H1 (cell line): ENCODE results near the gene RNASEH2A. TPM values are rescaled to one million over a fixed set of nuclear protein-coding genes. Genes with fewer than 3 reads are reported as not detected.

Source experiments
- microRNA-seq, 2 experiments: library from miRNA; unstranded; fragments of <30 nt; microRNA quantifications; one replicate each; pipeline versions ENCODE4 to v1.2.0, GENCODE V29; 2016 to 2020; ENCODE audit warnings: borderline microRNAs expressed in 2 of 2, borderline number of aligned reads in 2 of 2, borderline replicate concordance in 1 of 2
- polyA plus RNA-seq, 7 experiments: library from polyadenylated mRNA; depleted of rRNA in 3 of 7; stranded (reverse) in 5 of 7; unstranded in 2 of 7; fragments of >200 nt in 5 of 7; fragments of 200-250 nt in 2 of 7; gene quantifications; 1 replicate in 5 of 7; 2 replicates in 1 of 7; 4 replicates in 1 of 7; pipeline versions ENCODE4 v1.2.1 to v1.2.3, GENCODE V29; 2011 to 2013; ENCODE audit warnings: missing spikeins in 2 of 7, mixed read lengths in 2 of 7
- small RNA-seq: library from polyadenylated mRNA; stranded (forward); fragments of <200 nt; extraction: miRNeasy Mini kit (QIAGEN cat#:217004); gene quantifications from one replicate; pipeline ENCODE3, GENCODE V24; 2013; ENCODE audit not compliant: insufficient read depth
- total RNA-seq: library from RNA; stranded (reverse); fragmentation: NEBNext Ultra II Directional; extraction: Animal tissue kit (Norgen Biotek cat#: 25700); gene quantifications from 2 replicates; pipeline ENCODE4 v1.2.1, GENCODE V29; 2021

The RNASEH2A gene
- total and polyA plus RNA-seq, 2 of the 8 experiments (the other 6 are each of a cell fraction or from before 2014, with no cell fraction given) = 67.5 to 120 TPM

Small RNA genes within 50 kb of the gene (microRNA-seq; reads per million reads assigned to microRNA genes)
- gene MIR5684 (0 reads per million in 2 experiments), gene MIR6794 (0 to 0.41 reads per million in 2 experiments)

Small RNA genes within 50 kb of the gene (small RNA-seq; reads per million reads assigned to genes)
- gene MIR5684 = not detected
- gene MIR6794 = not detected

Other genes with a start within 250 kb of the RNASEH2A start
- gene ZNF490, start 195.8 kb upstream of the RNASEH2A start, total RNA-seq = 9.0 TPM in 2 replicates
- gene ZNF490, start 195.8 kb upstream of the RNASEH2A start, polyA plus RNA-seq (2011; rRNA removed) = 1.6 and 1.7 TPM in 2 replicates
- gene ZNF791, start 195.7 kb upstream of the RNASEH2A start, total RNA-seq = 18.6 and 20.1 TPM in 2 replicates
- gene ZNF791, start 195.7 kb upstream of the RNASEH2A start, polyA plus RNA-seq (2011; rRNA removed) = 3.1 and 4.1 TPM in 2 replicates
- gene MAN2B1, start 139.8 kb upstream of the RNASEH2A start, total RNA-seq = 71.1 and 76.3 TPM in 2 replicates
- 55.3 and 73.6 TPM in 2 replicates for gene MAN2B1, start 139.8 kb upstream of the RNASEH2A start, polyA plus RNA-seq (2011; rRNA removed)
- 15.3 and 19.6 TPM in 2 replicates for gene WDR83, start 139.8 kb upstream of the RNASEH2A start, total RNA-seq
- 12.6 and 24.5 TPM in 2 replicates for gene WDR83, start 139.8 kb upstream of the RNASEH2A start, polyA plus RNA-seq (2011; rRNA removed)
- 86.6 and 88.8 TPM in 2 replicates for gene DHPS, start 124.7 kb upstream of the RNASEH2A start, total RNA-seq
- 99.6 and 118 TPM in 2 replicates for gene DHPS, start 124.7 kb upstream of the RNASEH2A start, polyA plus RNA-seq (2011; rRNA removed)
- gene GNG14, start 118.6 kb upstream of the RNASEH2A start, total RNA-seq = not detected in 2 replicates
- gene GNG14, start 118.6 kb upstream of the RNASEH2A start, polyA plus RNA-seq (2011; rRNA removed) = not detected in 2 replicates
- gene FBXW9, start 110.0 kb upstream of the RNASEH2A start, total RNA-seq = 10.8 and 11.1 TPM in 2 replicates
- 30.1 and 36.4 TPM in 2 replicates for gene FBXW9, start 110.0 kb upstream of the RNASEH2A start, polyA plus RNA-seq (2011; rRNA removed)
- gene TNPO2, start 82.7 kb upstream of the RNASEH2A start, total RNA-seq = 110 and 112 TPM in 2 replicates
- 121 and 136 TPM in 2 replicates for gene TNPO2, start 82.7 kb upstream of the RNASEH2A start, polyA plus RNA-seq (2011; rRNA removed)
- gene TRIR, start 71.9 kb upstream of the RNASEH2A start, total RNA-seq = 149 and 156 TPM in 2 replicates
- 130 and 167 TPM in 2 replicates for gene TRIR, start 71.9 kb upstream of the RNASEH2A start, polyA plus RNA-seq (2011; rRNA removed)
- 105 and 106 TPM in 2 replicates for gene GET3, start 69.1 kb upstream of the RNASEH2A start, total RNA-seq
- 297 and 304 TPM in 2 replicates for gene GET3, start 69.1 kb upstream of the RNASEH2A start, polyA plus RNA-seq (2011; rRNA removed)
- gene BEST2, start 54.8 kb upstream of the RNASEH2A start, total RNA-seq = 4.6 TPM in 2 replicates
- gene BEST2, start 54.8 kb upstream of the RNASEH2A start, polyA plus RNA-seq (2011; rRNA removed) = 7.3 and 11.6 TPM in 2 replicates
- gene HOOK2, start 31.0 kb upstream of the RNASEH2A start, total RNA-seq = 59.3 and 63.2 TPM in 2 replicates
- 23.8 and 39.2 TPM in 2 replicates for gene HOOK2, start 31.0 kb upstream of the RNASEH2A start, polyA plus RNA-seq (2011; rRNA removed)
- 7.4 and 8.6 TPM in 2 replicates for gene JUNB, start 15.1 kb upstream of the RNASEH2A start, total RNA-seq
- 10.0 and 14.1 TPM in 2 replicates for gene JUNB, start 15.1 kb upstream of the RNASEH2A start, polyA plus RNA-seq (2011; rRNA removed)
- 380 and 404 TPM in 2 replicates for gene PRDX2, start 4.8 kb upstream of the RNASEH2A start, total RNA-seq
- gene PRDX2, start 4.8 kb upstream of the RNASEH2A start, polyA plus RNA-seq (2011; rRNA removed) = 748 and 904 TPM in 2 replicates
- 41.3 and 42.3 TPM in 2 replicates for gene THSD8, start 4.5 kb upstream of the RNASEH2A start, total RNA-seq
- 3.4 and 8.2 TPM in 2 replicates for gene THSD8, start 4.5 kb upstream of the RNASEH2A start, polyA plus RNA-seq (2011; rRNA removed)
- 4.8 and 5.8 TPM in 2 replicates for gene RTBDN, start 28.0 kb downstream of the RNASEH2A start, total RNA-seq
- gene RTBDN, start 28.0 kb downstream of the RNASEH2A start, polyA plus RNA-seq (2011; rRNA removed) = 4.0 and 4.4 TPM in 2 replicates
- 25.2 and 28.3 TPM in 2 replicates for gene MAST1, start 31.9 kb downstream of the RNASEH2A start, total RNA-seq
- 15.6 and 27.5 TPM in 2 replicates for gene MAST1, start 31.9 kb downstream of the RNASEH2A start, polyA plus RNA-seq (2011; rRNA removed)
- gene DNASE2, start 74.9 kb downstream of the RNASEH2A start, total RNA-seq = 32.9 and 33.2 TPM in 2 replicates
- gene DNASE2, start 74.9 kb downstream of the RNASEH2A start, polyA plus RNA-seq (2011; rRNA removed) = 48.2 and 58.2 TPM in 2 replicates
- gene KLF1, start 80.6 kb downstream of the RNASEH2A start, total RNA-seq = 0.59 and 0.84 TPM in 2 replicates
- 0.91 and 1.0 TPM in 2 replicates for gene KLF1, start 80.6 kb downstream of the RNASEH2A start, polyA plus RNA-seq (2011; rRNA removed)
- 63.8 and 67.3 TPM in 2 replicates for gene GCDH, start 84.6 kb downstream of the RNASEH2A start, total RNA-seq
- gene GCDH, start 84.6 kb downstream of the RNASEH2A start, polyA plus RNA-seq (2011; rRNA removed) = 89.4 and 134 TPM in 2 replicates
- 0.46 and 0.97 TPM in 2 replicates for gene SYCE2, start 112.7 kb downstream of the RNASEH2A start, total RNA-seq
- gene SYCE2, start 112.7 kb downstream of the RNASEH2A start, polyA plus RNA-seq (2011; rRNA removed) = 0.69 and 0.71 TPM in 2 replicates
- gene FARSA, start 127.1 kb downstream of the RNASEH2A start, total RNA-seq = 103 and 108 TPM in 2 replicates
- gene FARSA, start 127.1 kb downstream of the RNASEH2A start, polyA plus RNA-seq (2011; rRNA removed) = 61.0 and 100 TPM in 2 replicates
- 1,155 and 1,177 TPM in 2 replicates for gene CALR, start 132.0 kb downstream of the RNASEH2A start, total RNA-seq
- gene CALR, start 132.0 kb downstream of the RNASEH2A start, polyA plus RNA-seq (2011; rRNA removed) = 418 and 591 TPM in 2 replicates
- gene RAD23A, start 139.3 kb downstream of the RNASEH2A start, total RNA-seq = 73.3 and 76.1 TPM in 2 replicates
- gene RAD23A, start 139.3 kb downstream of the RNASEH2A start, polyA plus RNA-seq (2011; rRNA removed) = 40.0 and 80.1 TPM in 2 replicates
- 42.2 and 45.5 TPM in 2 replicates for gene GADD45GIP1, start 150.6 kb downstream of the RNASEH2A start, total RNA-seq
- gene GADD45GIP1, start 150.6 kb downstream of the RNASEH2A start, polyA plus RNA-seq (2011; rRNA removed) = 42.6 and 58.5 TPM in 2 replicates
- gene DAND5, start 163.0 kb downstream of the RNASEH2A start, total RNA-seq = 0.17 and 0.25 TPM in 2 replicates
- 0.13 and 0.14 TPM in 2 replicates for gene DAND5, start 163.0 kb downstream of the RNASEH2A start, polyA plus RNA-seq (2011; rRNA removed)
- 0.20 and 0.27 TPM in 2 replicates for gene NFIX, start 188.9 kb downstream of the RNASEH2A start, total RNA-seq
- 0.03 and 0.08 TPM in 2 replicates for gene NFIX, start 188.9 kb downstream of the RNASEH2A start, polyA plus RNA-seq (2011; rRNA removed)